ENCODE results near the gene TUBGCP5. TPM values are rescaled to one million over a fixed set of nuclear protein-coding genes. Genes with fewer than 3 reads are reported as not detected.

Gene TUBGCP5
- total and polyA plus RNA-seq, 2 donors (not counting 1 experiment from before 2014, with no cell fraction given) = 11.0 to 23.1 TPM

GRCh38 chr15:23072633-23073032 lies 33.3 kb upstream of the TUBGCP5 start:
- Histone ChIP-seq H3K36me3 (replicated peaks in 1 of 2; ENCODE audit: control extremely low read depth in 1 of 2, control insufficient read depth in 1 of 2, extremely low read depth in 1 of 2, insufficient read depth in 2 of 2, low read length in 1 of 2) (no peaks in the 10 kb centered on the region), H3K27ac (ENCODE audit: low read length in 2 of 2) (no peak overlapping the region), H3K27me3 (replicated peaks in 1 of 4; ENCODE audit: control extremely low read depth in 1 of 4, control insufficient read depth in 3 of 4, insufficient read depth in 4 of 4, low read length in 3 of 4) (peaks cover 0 to 9% (median 0%) of the 10 kb centered on the region in 4 experiments), H3K4me3 (ENCODE audit: control extremely low read depth in 1 of 5, extremely low read depth in 1 of 5, insufficient read depth in 1 of 5, low read depth in 2 of 5, low read length in 4 of 5) (no peak overlapping the region), H3K4me2 (replicated peaks; ENCODE audit: low read depth, low read length, poor library complexity, severe bottlenecking) (no peak overlapping the region), H3K79me2 (ENCODE audit: control insufficient read depth, insufficient read depth, low read length) (no peaks in the 10 kb centered on the region), H4K20me1 (ENCODE audit: control insufficient read depth, insufficient read depth, low read length, poor library complexity, severe bottlenecking) (no peaks in the 10 kb centered on the region), H2AFZ (ENCODE audit: insufficient read depth, low read depth, low read length, poor library complexity, severe bottlenecking) (no peak overlapping the region), H3K9me3 (ENCODE audit: control extremely low read depth in 1 of 3, control insufficient read depth in 2 of 3, insufficient read depth in 1 of 3, low read length in 2 of 3) (peaks cover 0 to 17% (median 0%) of the 10 kb centered on the region in 3 donors), H3K9ac (ENCODE audit: low read length) (no peak overlapping the region), H3K4me1 (ENCODE audit: control insufficient read depth in 2 of 2, insufficient read depth in 2 of 2, low read length in 2 of 2) (no peaks in the 10 kb centered on the region)
- H3K27me3 Mint-ChIP-seq = peaks cover 15% of the 10 kb centered on the region
- no peaks in the 10 kb centered on the region for H3K4me1 Mint-ChIP-seq
- intact Hi-C loops (cut with micrococcal nuclease) = no loop called here
- H3K27ac Mint-ChIP-seq = no peak overlapping the region
- no peak overlapping the region for H3K4me3 Mint-ChIP-seq
- ATAC-seq (ENCODE audit: low read depth) (no peak), DNase-seq (no peak)
- 100% methylated on average over 1 of the region's 1 CpG for WGBS (ENCODE audit: insufficient coverage)
- ChIA-PET POLR2A (no interaction called here), CTCF (no interaction called here)
- no peaks in the 10 kb centered on the region for H3K9me3 Mint-ChIP-seq (ENCODE audit: insufficient read depth)
- TF ChIP-seq EZH2 (IDR thresholded peaks at IDR 0.05; ENCODE audit: borderline replicate concordance, insufficient read depth, low read depth, low read length, poor library complexity, severe bottlenecking) = no peak
- TF ChIP-seq, protein P1, sequence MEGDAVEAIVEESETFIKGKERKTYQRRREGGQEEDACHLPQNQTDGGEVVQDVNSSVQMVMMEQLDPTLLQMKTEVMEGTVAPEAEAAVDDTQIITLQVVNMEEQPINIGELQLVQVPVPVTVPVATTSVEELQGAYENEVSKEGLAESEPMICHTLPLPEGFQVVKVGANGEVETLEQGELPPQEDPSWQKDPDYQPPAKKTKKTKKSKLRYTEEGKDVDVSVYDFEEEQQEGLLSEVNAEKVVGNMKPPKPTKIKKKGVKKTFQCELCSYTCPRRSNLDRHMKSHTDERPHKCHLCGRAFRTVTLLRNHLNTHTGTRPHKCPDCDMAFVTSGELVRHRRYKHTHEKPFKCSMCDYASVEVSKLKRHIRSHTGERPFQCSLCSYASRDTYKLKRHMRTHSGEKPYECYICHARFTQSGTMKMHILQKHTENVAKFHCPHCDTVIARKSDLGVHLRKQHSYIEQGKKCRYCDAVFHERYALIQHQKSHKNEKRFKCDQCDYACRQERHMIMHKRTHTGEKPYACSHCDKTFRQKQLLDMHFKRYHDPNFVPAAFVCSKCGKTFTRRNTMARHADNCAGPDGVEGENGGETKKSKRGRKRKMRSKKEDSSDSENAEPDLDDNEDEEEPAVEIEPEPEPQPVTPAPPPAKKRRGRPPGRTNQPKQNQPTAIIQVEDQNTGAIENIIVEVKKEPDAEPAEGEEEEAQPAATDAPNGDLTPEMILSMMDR (IDR thresholded peaks at IDR 0.05) = no peak

DNA sequence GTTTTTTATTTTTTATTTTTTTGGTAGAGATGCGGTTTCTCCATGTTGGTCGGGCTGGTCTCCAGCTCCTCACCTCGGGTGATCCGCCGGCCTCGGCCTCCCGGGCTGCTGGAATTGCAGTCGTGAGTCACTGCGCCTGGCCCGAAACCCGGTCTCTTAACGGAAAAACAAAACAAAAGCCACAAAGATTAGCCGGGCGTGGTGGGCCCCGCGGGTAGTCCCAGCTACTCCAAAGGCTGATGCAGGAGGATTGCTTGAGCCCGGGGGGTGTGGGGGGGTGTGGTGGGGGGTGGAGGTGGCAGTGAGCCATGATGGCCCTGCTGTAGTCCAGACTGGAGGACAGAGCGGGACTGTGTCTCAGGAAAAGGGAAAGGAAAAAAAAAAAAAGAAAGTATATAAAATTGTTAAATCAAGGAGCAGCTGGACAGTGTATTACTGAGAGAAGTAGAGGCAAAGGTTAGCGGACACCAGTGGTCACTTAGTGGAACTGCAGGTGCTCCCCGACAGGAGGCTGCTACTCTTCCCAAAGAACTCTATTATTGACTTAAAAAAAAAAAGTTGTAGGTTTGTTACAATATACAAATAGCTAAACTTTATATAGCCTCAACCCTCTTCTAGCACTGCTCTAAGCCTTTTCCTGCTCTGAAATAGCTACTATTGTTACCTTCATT lies 30.3 kb upstream of the TUBGCP5 start:
- no peaks in the 10 kb centered on the region for H3K36me3 ChIP-seq (replicated peaks in 1 of 2; ENCODE audit: control extremely low read depth in 1 of 2, control insufficient read depth in 1 of 2, extremely low read depth in 1 of 2, insufficient read depth in 2 of 2, low read length in 1 of 2)
- DNase-seq = no peak
- peaks cover 0 to 34% (median 0%) of the 10 kb centered on the region in 3 donors for H3K9me3 ChIP-seq (ENCODE audit: control extremely low read depth in 1 of 3, control insufficient read depth in 2 of 3, insufficient read depth in 1 of 3, low read length in 2 of 3)
- CTCF ChIA-PET = no interaction called here
- H3K9ac ChIP-seq (ENCODE audit: low read length) = no peak overlapping the region
- no peak overlapping the region for H3K27ac ChIP-seq (ENCODE audit: low read length in 2 of 2)
- no peaks in the 10 kb centered on the region for H4K20me1 ChIP-seq (ENCODE audit: control insufficient read depth, insufficient read depth, low read length, poor library complexity, severe bottlenecking)
- Mint-ChIP-seq H3K9me3 (ENCODE audit: insufficient read depth) (no peaks in the 10 kb centered on the region), H3K27me3 (peaks cover 9% of the 10 kb centered on the region), H3K4me1 (no peaks in the 10 kb centered on the region), H3K4me3 (no peak overlapping the region), H3K27ac (no peak overlapping the region)
- H3K4me1 ChIP-seq (ENCODE audit: control insufficient read depth in 2 of 2, insufficient read depth in 2 of 2, low read length in 2 of 2) = no peaks in the 10 kb centered on the region
- H2AFZ ChIP-seq (ENCODE audit: insufficient read depth, low read depth, low read length, poor library complexity, severe bottlenecking) = no peak overlapping the region
- POLR2A ChIA-PET = no interaction called here
- ATAC-seq (ENCODE audit: low read depth) = no peak
- H3K27me3 ChIP-seq (replicated peaks in 1 of 4; ENCODE audit: control extremely low read depth in 1 of 4, control insufficient read depth in 3 of 4, insufficient read depth in 4 of 4, low read length in 3 of 4) = peaks cover 0 to 3% (median 0%) of the 10 kb centered on the region in 4 experiments
- no peak overlapping the region for H3K4me2 ChIP-seq (replicated peaks; ENCODE audit: low read depth, low read length, poor library complexity, severe bottlenecking)
- 96% methylated on average over 16 of the region's 20 CpGs for WGBS (ENCODE audit: insufficient coverage)
- H3K79me2 ChIP-seq (ENCODE audit: control insufficient read depth, insufficient read depth, low read length) = no peaks in the 10 kb centered on the region
- intact Hi-C loops (cut with micrococcal nuclease) = no loop called here
- TF ChIP-seq, protein P1 (IDR thresholded peaks at IDR 0.05) = no peak
- TF ChIP-seq EZH2 (IDR thresholded peaks at IDR 0.05; ENCODE audit: borderline replicate concordance, insufficient read depth, low read depth, low read length, poor library complexity, severe bottlenecking) = no peak
- H3K4me3 ChIP-seq (ENCODE audit: control extremely low read depth in 1 of 5, extremely low read depth in 1 of 5, insufficient read depth in 1 of 5, low read depth in 2 of 5, low read length in 4 of 5) = no peak overlapping the region

Measured in B cell (primary cell).